ENCODE data around the gene KCNG3.

Gene KCNG3

DNA sequence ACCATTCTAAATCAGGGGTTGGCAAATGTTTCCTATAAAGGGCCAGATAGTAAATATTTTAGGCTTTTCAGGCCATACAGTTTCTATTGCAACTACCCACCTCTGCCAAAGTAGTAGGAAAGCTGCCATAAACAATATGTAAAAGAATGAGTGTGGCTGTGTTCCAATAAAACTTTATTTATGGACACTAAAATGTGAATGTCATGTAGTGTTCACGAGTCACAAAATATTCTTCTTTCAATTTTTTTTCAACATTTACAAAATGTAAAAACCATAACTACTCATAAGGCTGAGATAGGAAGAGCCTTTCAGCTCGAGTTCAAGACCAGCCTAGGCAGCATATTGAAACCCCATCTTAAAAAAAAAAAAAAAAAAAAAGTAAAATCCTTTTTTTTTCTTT, 13.4 kb downstream of the KCNG3 start:
- no peaks in the 10 kb centered on the region for H3K4me1 ChIP-seq (ENCODE audit: control insufficient read depth in 1 of 2, insufficient read depth in 2 of 2, low read length in 2 of 2)
- H3K27me3 ChIP-seq (ENCODE audit: low read depth, low read length) = no peaks in the 10 kb centered on the region
- no peak overlapping the region for H3K27ac ChIP-seq (ENCODE audit: low read length)
- no peaks in the 10 kb centered on the region for H3K9me3 ChIP-seq (ENCODE audit: control insufficient read depth in 1 of 2, low read length in 2 of 2)
- no peaks in the 10 kb centered on the region for H3K36me3 ChIP-seq (ENCODE audit: control insufficient read depth in 1 of 2, insufficient read depth in 2 of 2, low read length in 2 of 2)
- H3K4me3 ChIP-seq (ENCODE audit: low read depth in 1 of 2, low read length in 2 of 2) = no peak overlapping the region

GRCh38 chr2:42474765-42475454, 18.9 kb downstream of the KCNG3 start:
- Histone ChIP-seq H3K36me3 (ENCODE audit: control insufficient read depth in 1 of 2, insufficient read depth in 2 of 2, low read length in 2 of 2) (no peaks in the 10 kb centered on the region), H3K27me3 (ENCODE audit: low read depth, low read length) (no peaks in the 10 kb centered on the region), H3K9me3 (ENCODE audit: control insufficient read depth in 1 of 2, low read length in 2 of 2) (no peaks in the 10 kb centered on the region), H3K4me1 (ENCODE audit: control insufficient read depth in 1 of 2, insufficient read depth in 2 of 2, low read length in 2 of 2) (no peaks in the 10 kb centered on the region), H3K4me3 (ENCODE audit: low read depth in 1 of 2, low read length in 2 of 2) (no peak overlapping the region), H3K27ac (ENCODE audit: low read length) (no peak overlapping the region)

DNA sequence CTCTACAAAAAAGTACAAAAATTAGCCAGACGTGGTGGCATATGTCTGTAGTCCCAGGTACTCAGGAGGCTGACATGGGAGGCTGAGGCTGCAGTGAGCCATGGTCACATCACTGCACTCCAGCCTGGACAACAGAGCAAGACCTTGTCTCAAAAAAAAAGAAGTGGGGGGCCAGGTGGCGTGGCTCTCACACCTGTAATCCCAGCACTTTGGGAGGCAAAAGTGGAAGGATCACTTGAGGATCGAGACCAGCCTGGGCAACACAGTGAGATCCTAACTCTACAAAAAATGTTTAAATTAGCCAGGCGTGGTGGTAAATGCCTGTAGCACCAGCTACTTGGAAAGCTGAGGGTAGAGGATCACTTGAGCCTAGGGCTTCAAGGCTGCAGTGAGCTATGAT, 23.1 kb downstream of the KCNG3 start:
- no peaks in the 10 kb centered on the region for H3K4me1 ChIP-seq (ENCODE audit: control insufficient read depth in 1 of 2, insufficient read depth in 2 of 2, low read length in 2 of 2)
- H3K9me3 ChIP-seq (ENCODE audit: control insufficient read depth in 1 of 2, low read length in 2 of 2) = no peaks in the 10 kb centered on the region
- H3K36me3 ChIP-seq (ENCODE audit: control insufficient read depth in 1 of 2, insufficient read depth in 2 of 2, low read length in 2 of 2) = no peaks in the 10 kb centered on the region
- no peak overlapping the region for H3K27ac ChIP-seq (ENCODE audit: low read length)
- H3K27me3 ChIP-seq (ENCODE audit: low read depth, low read length) = no peaks in the 10 kb centered on the region
- H3K4me3 ChIP-seq (ENCODE audit: low read depth in 1 of 2, low read length in 2 of 2) = no peak overlapping the region

GRCh38 chr2:42464631-42465030, 29.2 kb downstream of the KCNG3 start:
- Histone ChIP-seq H3K27ac (ENCODE audit: low read length) (no peak overlapping the region), H3K4me1 (ENCODE audit: control insufficient read depth in 1 of 2, insufficient read depth in 2 of 2, low read length in 2 of 2) (no peaks in the 10 kb centered on the region), H3K9me3 (ENCODE audit: control insufficient read depth in 1 of 2, low read length in 2 of 2) (no peaks in the 10 kb centered on the region), H3K36me3 (ENCODE audit: control insufficient read depth in 1 of 2, insufficient read depth in 2 of 2, low read length in 2 of 2) (no peaks in the 10 kb centered on the region), H3K27me3 (ENCODE audit: low read depth, low read length) (no peaks in the 10 kb centered on the region), H3K4me3 (ENCODE audit: low read depth in 1 of 2, low read length in 2 of 2) (no peak overlapping the region)

- Histone ChIP-seq H3K4me1 (ENCODE audit: control insufficient read depth in 1 of 2, insufficient read depth in 2 of 2, low read length in 2 of 2) (no peaks in the 10 kb centered on the region), H3K27me3 (ENCODE audit: low read depth, low read length) (no peaks in the 10 kb centered on the region), H3K9me3 (ENCODE audit: control insufficient read depth in 1 of 2, low read length in 2 of 2) (no peaks in the 10 kb centered on the region), H3K4me3 (ENCODE audit: low read depth in 1 of 2, low read length in 2 of 2) (no peak overlapping the region), H3K36me3 (ENCODE audit: control insufficient read depth in 1 of 2, insufficient read depth in 2 of 2, low read length in 2 of 2) (no peaks in the 10 kb centered on the region), H3K27ac (ENCODE audit: low read length) (no peak overlapping the region)
Measured at GRCh38 chr2:42463570-42463969, 30.2 kb downstream of the KCNG3 start.

GRCh38 chr2:42459296-42459695, 34.5 kb downstream of the KCNG3 start:
- Histone ChIP-seq H3K27ac (ENCODE audit: low read length) (no peak overlapping the region), H3K4me1 (ENCODE audit: control insufficient read depth in 1 of 2, insufficient read depth in 2 of 2, low read length in 2 of 2) (no peaks in the 10 kb centered on the region), H3K27me3 (ENCODE audit: low read depth, low read length) (no peaks in the 10 kb centered on the region), H3K36me3 (ENCODE audit: control insufficient read depth in 1 of 2, insufficient read depth in 2 of 2, low read length in 2 of 2) (no peaks in the 10 kb centered on the region), H3K9me3 (ENCODE audit: control insufficient read depth in 1 of 2, low read length in 2 of 2) (no peaks in the 10 kb centered on the region), H3K4me3 (ENCODE audit: low read depth in 1 of 2, low read length in 2 of 2) (no peak overlapping the region)

DNA sequence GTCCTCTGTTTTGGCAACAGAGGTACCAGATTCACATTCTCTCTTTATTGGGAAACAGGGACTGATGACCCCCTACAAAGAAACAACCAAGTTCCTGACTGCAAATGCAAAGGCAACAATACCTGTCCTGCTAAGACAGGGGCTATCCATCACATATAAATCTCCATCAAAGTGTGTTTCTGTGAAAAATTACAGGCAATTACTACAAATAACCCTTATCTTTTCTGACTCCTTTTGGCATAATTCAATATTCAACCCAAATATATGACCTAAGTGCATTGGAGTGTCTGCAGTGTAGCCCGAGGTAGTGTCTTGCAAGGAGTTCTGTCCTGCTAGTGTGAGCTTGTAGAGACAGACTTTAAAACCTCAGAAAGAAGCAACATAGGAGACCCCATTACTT, 35.4 kb downstream of the KCNG3 start:
- no peaks in the 10 kb centered on the region for H3K36me3 ChIP-seq (ENCODE audit: control insufficient read depth in 1 of 2, insufficient read depth in 2 of 2, low read length in 2 of 2)

DNA sequence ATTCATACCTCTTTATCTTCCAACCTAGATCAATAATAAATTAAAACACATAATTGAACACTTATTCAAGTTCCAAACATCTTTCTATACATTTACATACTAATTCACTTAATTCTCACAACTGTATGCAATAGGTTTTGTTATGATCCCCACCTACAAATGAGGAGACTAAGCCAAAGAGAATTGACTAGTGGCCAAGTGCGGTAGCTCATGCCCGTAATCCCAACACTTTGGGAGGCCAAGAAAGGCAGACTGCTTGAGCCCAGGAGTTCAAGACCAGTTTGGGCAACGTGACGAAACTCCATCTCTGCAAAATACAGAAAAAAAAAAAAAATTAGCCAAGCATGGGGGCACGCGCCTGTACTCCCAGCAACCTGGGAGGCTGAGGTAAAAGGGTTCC, 36.8 kb downstream of the KCNG3 start:
- Histone ChIP-seq H3K4me1 (ENCODE audit: control insufficient read depth in 1 of 2, insufficient read depth in 2 of 2, low read length in 2 of 2) (no peaks in the 10 kb centered on the region), H3K27me3 (ENCODE audit: low read depth, low read length) (no peaks in the 10 kb centered on the region), H3K9me3 (ENCODE audit: control insufficient read depth in 1 of 2, low read length in 2 of 2) (no peaks in the 10 kb centered on the region), H3K27ac (ENCODE audit: low read length) (no peak overlapping the region), H3K4me3 (ENCODE audit: low read depth in 1 of 2, low read length in 2 of 2) (no peak overlapping the region), H3K36me3 (ENCODE audit: control insufficient read depth in 1 of 2, insufficient read depth in 2 of 2, low read length in 2 of 2) (no peaks in the 10 kb centered on the region)

More for the DNA sequence above, 35.4 kb downstream of the KCNG3 start:
- H3K9me3 ChIP-seq (ENCODE audit: control insufficient read depth in 1 of 2, low read length in 2 of 2) = no peaks in the 10 kb centered on the region
- no peak overlapping the region for H3K27ac ChIP-seq (ENCODE audit: low read length)
- no peaks in the 10 kb centered on the region for H3K4me1 ChIP-seq (ENCODE audit: control insufficient read depth in 1 of 2, insufficient read depth in 2 of 2, low read length in 2 of 2)
- no peak overlapping the region for H3K4me3 ChIP-seq (ENCODE audit: low read depth in 1 of 2, low read length in 2 of 2)
- no peaks in the 10 kb centered on the region for H3K27me3 ChIP-seq (ENCODE audit: low read depth, low read length)

- Histone ChIP-seq H3K27ac (ENCODE audit: low read length) (no peak overlapping the region), H3K9me3 (ENCODE audit: control insufficient read depth in 1 of 2, low read length in 2 of 2) (no peaks in the 10 kb centered on the region), H3K36me3 (ENCODE audit: control insufficient read depth in 1 of 2, insufficient read depth in 2 of 2, low read length in 2 of 2) (no peaks in the 10 kb centered on the region), H3K4me3 (ENCODE audit: low read depth in 1 of 2, low read length in 2 of 2) (no peak overlapping the region), H3K27me3 (ENCODE audit: low read depth, low read length) (no peaks in the 10 kb centered on the region), H3K4me1 (ENCODE audit: control insufficient read depth in 1 of 2, insufficient read depth in 2 of 2, low read length in 2 of 2) (no peaks in the 10 kb centered on the region)
Measured at GRCh38 chr2:42456126-42456839, 37.5 kb downstream of the KCNG3 start.

DNA sequence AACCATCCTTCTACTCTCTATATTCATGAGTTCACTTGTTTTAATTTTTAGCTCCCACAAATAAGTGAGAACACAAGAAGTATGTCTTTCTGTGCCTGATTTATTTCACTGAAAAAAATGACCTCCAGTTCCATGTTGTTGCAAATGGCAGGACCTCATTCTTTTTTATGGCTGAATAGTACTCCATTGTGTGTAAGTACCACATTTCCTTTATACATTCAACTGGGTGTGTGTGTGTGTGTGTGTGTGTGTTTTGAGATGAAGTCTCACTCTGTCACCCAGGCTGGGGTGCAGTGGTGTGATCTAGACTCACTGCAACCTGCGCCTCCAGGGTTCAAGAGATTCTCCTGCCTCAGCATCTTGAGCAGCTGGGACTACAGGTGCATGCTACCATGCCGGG, 41.2 kb downstream of the KCNG3 start:
- H3K27me3 ChIP-seq (ENCODE audit: low read depth, low read length) = no peaks in the 10 kb centered on the region
- no peak overlapping the region for H3K4me3 ChIP-seq (ENCODE audit: low read depth in 1 of 2, low read length in 2 of 2)
- no peak overlapping the region for H3K27ac ChIP-seq (ENCODE audit: low read length)
- no peaks in the 10 kb centered on the region for H3K36me3 ChIP-seq (ENCODE audit: control insufficient read depth in 1 of 2, insufficient read depth in 2 of 2, low read length in 2 of 2)
- H3K9me3 ChIP-seq (ENCODE audit: control insufficient read depth in 1 of 2, low read length in 2 of 2) = no peaks in the 10 kb centered on the region
- no peaks in the 10 kb centered on the region for H3K4me1 ChIP-seq (ENCODE audit: control insufficient read depth in 1 of 2, insufficient read depth in 2 of 2, low read length in 2 of 2)

DNA sequence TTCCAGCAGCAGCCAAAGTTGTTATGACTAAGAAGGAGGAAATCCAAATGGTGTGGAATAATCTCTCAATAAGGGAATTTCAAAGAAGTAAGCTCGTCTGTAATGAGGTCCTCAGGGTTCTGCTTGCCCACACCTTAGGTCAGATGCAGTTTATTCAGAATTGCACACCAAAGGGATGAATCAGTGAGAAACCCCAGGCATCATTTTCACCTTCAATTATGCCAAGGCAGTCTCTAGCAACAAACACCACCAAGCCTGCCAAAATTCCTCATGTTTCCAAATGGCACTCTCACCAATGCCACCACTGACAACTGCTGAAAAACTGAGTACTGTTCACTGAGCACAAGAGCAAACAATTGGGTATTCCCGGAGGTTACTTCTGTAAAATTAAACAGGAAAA, 43.6 kb downstream of the KCNG3 start:
- Histone ChIP-seq H3K36me3 (ENCODE audit: control insufficient read depth in 1 of 2, insufficient read depth in 2 of 2, low read length in 2 of 2) (no peaks in the 10 kb centered on the region), H3K9me3 (ENCODE audit: control insufficient read depth in 1 of 2, low read length in 2 of 2) (no peaks in the 10 kb centered on the region), H3K27me3 (ENCODE audit: low read depth, low read length) (no peaks in the 10 kb centered on the region), H3K27ac (ENCODE audit: low read length) (no peak overlapping the region), H3K4me3 (ENCODE audit: low read depth in 1 of 2, low read length in 2 of 2) (no peak overlapping the region), H3K4me1 (ENCODE audit: control insufficient read depth in 1 of 2, insufficient read depth in 2 of 2, low read length in 2 of 2) (no peaks in the 10 kb centered on the region)

Data from muscle layer of duodenum (tissue), 2 donors.